ENCODE results near the gene ATG10.
"Not testable (repeated sequence)": the region's sequence is repeated elsewhere in the genome, so short reads cannot be mapped to it uniquely, and the experiment has no call there.

ATG10 gene

GRCh38 chr5:82054004-82054710 lies 82.3 kb downstream of the ATG10 start:
- DNase-seq = no peak

- DNase-seq = no peak
Measured at GRCh38 chr5:82057051-82057450, 85.2 kb downstream of the ATG10 start.

GRCh38 chr5:82058710-82059109 lies 86.9 kb downstream of the ATG10 start:
- DNase-seq = no peak

GRCh38 chr5:82066791-82067190 lies 95.0 kb downstream of the ATG10 start:
- no peak for DNase-seq

GRCh38 chr5:82068042-82068441 lies 96.2 kb downstream of the ATG10 start:
- DNase-seq = not testable (repeated sequence)

- DNase-seq = no peak
Measured at GRCh38 chr5:82068723-82069122, 96.9 kb downstream of the ATG10 start.

GRCh38 chr5:82072138-82072537 lies 100.3 kb downstream of the ATG10 start:
- DNase-seq = no peak

- no peak for DNase-seq
Measured at GRCh38 chr5:82073179-82073578, 101.4 kb downstream of the ATG10 start.

GRCh38 chr5:82074950-82075349 lies 103.1 kb downstream of the ATG10 start:
- peak in 1 of 56 donors; percentile 2 for DNase-seq

GRCh38 chr5:82077496-82077895 lies 105.7 kb downstream of the ATG10 start:
- DNase-seq = no peak

GRCh38 chr5:82091617-82092016 lies 119.8 kb downstream of the ATG10 start:
- no peak for DNase-seq

GRCh38 chr5:82095536-82095935 lies 123.7 kb downstream of the ATG10 start:
- DNase-seq = no peak

GRCh38 chr5:82096249-82096648 lies 124.4 kb downstream of the ATG10 start:
- DNase-seq = no peak

- no peak for DNase-seq
Measured at GRCh38 chr5:82100303-82101077, 128.7 kb downstream of the ATG10 start.

GRCh38 chr5:82104872-82105271 lies 133.0 kb downstream of the ATG10 start:
- no peak for DNase-seq

- DNase-seq = peak in 1 of 56 donors; percentile 1
Measured at GRCh38 chr5:82105457-82105856, 133.6 kb downstream of the ATG10 start.

GRCh38 chr5:82106207-82106606 lies 134.4 kb downstream of the ATG10 start:
- no peak for DNase-seq

- DNase-seq = no peak
Measured at GRCh38 chr5:82106756-82107155, 134.9 kb downstream of the ATG10 start.

GRCh38 chr5:82107267-82107666 lies 135.4 kb downstream of the ATG10 start:
- peak in 2 of 56 donors; percentile 1 to 16 for DNase-seq

- no peak for DNase-seq
Measured at GRCh38 chr5:82109013-82109412, 137.2 kb downstream of the ATG10 start.

GRCh38 chr5:82109915-82110314 lies 138.1 kb downstream of the ATG10 start:
- not testable (repeated sequence) for DNase-seq

GRCh38 chr5:82111191-82111590 lies 139.4 kb downstream of the ATG10 start:
- DNase-seq = no peak

GRCh38 chr5:82115858-82116257 lies 144.0 kb downstream of the ATG10 start:
- no peak for DNase-seq

Data from amygdala (tissue), 56 donors.